ENCODE data around the gene EPB41. TPM values are rescaled to one million over a fixed set of nuclear protein-coding genes. Genes with fewer than 3 reads are reported as not detected.
"Not testable (repeated sequence)": the region's sequence is repeated elsewhere in the genome, so short reads cannot be mapped to it uniquely, and the experiment has no call there.

Gene EPB41
- total RNA-seq, 1 donor from 2014 or later = 37.7 TPM

DNA sequence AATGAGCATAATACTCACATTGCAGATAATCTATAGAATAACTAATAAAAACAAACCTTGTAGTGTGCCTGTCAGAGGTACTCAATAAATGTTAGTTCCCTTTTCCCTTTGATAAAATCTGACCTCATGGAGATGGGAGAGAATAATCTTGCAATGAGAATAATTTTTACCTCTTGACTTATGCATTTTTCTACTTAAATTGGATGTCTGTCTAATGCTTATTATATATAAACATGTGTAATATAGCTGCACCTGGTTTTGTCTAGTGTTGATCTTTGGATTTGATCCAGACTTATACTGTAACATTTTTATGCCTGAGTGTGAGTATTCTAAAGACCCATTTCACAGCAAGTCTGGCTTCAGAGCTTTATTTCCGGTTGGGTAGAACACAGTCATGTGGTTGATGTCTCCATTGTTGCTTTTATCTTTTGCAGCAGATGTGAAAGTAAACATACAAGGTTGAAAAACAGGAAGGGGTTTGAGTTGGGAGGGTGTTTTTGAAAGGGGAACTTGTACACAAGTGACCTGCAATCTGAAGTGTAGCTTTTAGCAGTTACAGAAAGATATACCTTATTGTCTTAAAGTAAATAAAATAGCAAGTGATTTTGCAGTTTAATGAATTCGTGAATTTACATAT, 12.4 kb downstream of the EPB41 start:
- DNase-seq (ENCODE audit: low spot score) = no peak

DNA sequence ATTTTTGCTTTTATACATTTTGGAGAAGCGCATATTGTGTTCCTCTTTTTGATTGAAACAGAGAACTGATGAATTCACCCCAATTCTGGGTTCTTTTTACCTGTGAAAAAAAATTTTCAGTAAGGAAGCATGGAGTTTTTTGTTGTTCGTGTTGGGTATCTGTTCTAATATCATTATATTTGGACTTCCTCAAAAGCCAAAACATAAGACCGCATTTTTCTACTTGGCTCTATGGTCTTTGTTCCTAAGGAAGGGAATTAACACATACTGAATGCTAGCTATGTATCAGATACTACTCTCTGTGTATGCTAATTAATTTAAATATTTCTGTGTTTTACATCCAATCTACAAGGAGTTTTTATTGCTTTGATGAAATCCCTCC, 12.9 kb downstream of the EPB41 start:
- DNase-seq (ENCODE audit: low spot score) = no peak

DNA sequence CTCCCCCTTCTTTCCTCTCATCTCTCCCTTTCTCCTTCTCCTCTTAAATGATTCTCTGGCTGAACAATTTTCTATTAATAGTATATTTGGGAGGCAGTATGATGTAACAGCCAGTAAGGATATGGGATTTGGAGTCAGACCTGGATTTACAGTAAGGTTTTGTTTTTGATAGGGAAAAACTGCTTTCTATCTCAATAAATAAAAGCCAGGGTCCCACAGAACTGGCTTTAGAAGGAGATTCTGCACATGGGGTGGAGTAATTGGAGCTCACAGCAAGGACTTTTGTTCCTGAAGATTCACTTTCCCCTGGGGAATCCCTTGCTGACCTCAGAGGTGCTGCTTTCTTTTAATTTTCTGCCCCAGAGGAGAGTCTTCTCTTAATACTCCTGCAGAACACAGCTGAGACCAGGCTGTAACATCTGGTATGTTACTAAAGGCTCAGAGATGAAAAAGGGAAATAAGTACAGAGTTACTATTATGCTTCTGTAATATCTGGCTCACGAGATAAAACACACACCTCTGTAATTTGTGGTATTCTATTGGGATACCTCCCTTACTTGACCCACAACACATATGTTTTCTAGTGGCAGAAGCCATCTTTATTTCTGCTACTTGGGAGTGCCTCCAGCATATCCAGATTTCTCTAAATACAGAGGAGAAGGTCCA, 13.4 kb downstream of the EPB41 start:
- DNase-seq (ENCODE audit: low spot score) = no peak

DNA sequence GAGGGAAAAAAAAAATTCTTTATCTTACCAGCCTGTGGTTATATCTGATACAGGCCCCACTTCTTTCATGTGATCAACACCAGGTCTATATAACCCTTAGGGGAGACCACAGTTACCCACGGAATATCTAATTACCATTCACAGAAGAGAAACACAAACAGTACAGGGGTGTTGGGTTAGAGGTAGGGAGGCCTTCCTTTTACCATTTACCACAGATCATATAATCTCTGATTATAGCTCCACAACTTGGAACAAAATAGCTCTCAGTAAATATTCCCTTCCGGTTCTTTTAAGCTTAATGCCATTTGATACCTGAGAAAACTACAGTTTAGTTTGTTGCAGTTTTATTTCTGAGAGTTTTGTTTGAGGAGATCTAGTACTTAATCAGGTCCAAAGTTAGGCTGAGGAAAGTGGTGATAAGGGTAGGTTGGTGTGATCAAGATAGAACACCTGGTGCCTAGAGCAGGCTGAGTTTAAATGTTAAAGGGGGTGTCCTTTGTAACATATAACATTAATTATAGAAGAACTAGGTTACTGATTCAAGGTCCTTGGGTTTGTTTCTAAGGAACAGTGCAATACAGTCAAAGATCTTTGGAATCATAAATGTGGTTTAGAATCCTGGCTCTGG, 14.1 kb downstream of the EPB41 start:
- DNase-seq (ENCODE audit: low spot score) = no peak

DNA sequence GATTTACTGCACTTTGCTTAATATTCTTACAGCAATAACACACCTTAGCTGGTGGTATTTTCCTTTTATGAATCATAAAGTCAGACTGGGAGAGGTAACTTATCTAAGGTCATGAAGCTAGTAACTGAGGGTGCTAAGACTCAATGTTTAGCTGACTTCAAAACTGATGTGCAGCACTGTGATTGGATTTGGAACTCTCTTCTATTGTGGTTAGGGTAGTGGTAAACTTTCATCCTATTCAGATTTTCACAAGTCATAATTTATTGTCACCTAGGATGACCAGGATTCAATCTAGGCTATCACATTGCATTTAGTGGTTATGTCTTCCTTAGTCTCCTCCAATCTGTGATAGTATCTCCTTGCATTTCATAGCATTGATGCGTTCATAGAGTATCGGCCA, 18.9 kb downstream of the EPB41 start:
- no peak for DNase-seq (ENCODE audit: low spot score)

DNA sequence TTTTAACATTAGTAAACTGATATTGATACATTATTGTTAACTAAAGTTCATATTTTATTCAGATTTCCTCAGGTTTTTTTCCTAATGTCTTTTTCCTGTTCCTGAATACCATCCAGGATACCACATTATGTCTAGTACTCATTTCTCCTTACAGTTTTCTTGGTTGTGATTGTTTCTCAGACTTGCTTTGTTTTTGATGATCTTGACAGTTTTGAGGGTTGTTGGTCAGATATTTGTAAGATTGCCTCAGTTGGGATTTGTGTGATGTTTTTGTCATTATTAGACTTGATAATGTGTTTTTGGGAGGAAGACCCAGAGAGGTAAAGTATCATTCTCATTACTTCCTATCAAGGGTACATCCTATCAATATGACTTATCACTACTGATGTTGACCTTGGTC, 19.5 kb downstream of the EPB41 start:
- no peak for DNase-seq (ENCODE audit: low spot score)

DNA sequence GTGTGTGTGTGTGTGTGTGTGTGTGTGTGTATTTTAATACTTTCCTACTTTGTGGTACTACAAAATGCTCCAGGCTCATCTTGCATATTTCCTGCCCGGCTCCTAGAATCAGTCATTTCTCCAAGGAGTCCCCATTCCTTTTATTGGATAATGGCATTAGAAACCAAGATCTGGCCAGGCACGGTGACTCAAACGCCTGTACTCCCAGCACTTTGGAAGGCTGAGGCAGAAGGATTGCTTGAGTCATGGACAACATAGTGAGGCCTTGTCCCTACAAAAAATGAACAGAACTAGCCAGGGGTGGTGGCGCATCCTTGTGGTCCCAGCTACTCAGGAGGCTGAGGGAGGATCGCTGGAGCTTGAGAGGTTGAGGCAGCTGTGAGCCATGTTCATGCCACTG, 20.3 kb downstream of the EPB41 start:
- no peak for DNase-seq (ENCODE audit: low spot score)

DNA sequence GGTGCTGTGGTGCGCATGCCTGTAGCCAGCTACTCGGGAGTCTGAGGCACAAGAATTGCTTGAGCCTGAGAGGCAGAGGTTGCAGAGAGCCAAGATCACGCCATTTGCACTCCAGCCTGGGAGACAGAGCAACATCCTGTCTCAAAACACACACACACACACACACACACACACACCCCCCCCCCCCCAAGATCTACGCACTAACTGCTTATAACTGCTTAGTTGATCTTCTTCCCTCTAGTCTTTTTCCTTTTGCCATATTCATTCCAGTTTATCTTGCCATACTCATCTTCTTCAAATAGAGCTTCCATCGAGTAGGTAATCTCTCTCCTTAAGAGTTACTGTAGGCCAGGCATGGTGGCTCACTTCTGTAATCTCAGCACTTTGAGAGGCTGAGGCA, 20.9 kb downstream of the EPB41 start:
- no peak for DNase-seq (ENCODE audit: low spot score)

DNA sequence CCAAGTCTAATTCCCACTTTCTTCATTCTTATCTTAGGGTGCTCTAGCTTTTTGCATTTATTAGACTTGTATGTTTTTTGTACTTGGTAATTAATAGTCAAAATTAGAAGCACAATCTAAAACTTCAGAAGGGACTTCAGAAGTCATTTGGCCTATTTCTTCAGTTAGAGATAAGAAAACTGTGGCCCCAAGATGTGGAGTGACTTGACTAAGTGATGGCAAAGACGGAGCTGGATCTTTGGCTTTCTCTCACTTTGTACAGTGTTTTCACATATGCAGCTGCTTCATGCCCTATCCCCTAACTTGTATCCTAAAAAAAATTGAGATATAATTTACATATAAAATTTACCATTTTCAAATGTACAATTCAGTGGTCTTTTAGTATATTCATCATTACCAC, 21.7 kb downstream of the EPB41 start:
- no peak for DNase-seq (ENCODE audit: low spot score)

DNA sequence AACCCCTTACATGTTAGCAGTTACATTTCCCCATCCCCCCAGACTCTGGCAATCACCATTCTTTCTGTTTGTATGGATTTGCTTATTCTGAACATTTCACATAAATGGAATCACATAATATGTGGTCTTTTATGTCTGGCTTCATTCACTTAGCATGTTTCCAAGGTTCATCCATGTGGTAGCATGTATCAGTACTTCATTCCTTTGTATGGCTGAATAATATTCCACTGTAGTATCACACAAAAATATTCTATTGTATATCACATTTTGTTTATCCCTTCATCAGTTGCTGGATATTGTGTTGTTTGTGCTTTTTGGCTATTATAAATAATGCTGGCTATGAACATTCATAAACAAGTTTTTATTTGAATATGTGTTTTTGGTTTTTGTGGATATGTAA, 22.2 kb downstream of the EPB41 start:
- DNase-seq (ENCODE audit: low spot score) = no peak

DNA sequence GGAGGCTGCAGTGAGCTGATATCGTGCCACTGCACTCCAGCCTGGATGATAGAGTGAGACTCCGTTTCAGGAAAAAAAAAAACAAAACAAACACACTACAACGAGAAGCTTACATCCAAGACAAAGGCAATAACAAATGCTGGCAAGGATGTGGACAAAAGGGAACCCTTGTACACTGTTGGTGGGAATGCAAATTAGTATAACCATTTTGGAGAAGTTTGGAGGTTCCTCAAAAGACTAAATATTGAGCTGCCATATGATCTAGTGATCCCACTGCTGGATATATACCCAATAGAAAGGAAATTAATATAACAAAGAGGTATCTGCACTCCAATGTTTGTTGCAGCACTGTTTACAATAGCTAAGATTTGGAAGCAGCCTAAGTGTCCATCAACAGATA, 29.2 kb downstream of the EPB41 start:
- DNase-seq (ENCODE audit: low spot score) = not testable (repeated sequence)

DNA sequence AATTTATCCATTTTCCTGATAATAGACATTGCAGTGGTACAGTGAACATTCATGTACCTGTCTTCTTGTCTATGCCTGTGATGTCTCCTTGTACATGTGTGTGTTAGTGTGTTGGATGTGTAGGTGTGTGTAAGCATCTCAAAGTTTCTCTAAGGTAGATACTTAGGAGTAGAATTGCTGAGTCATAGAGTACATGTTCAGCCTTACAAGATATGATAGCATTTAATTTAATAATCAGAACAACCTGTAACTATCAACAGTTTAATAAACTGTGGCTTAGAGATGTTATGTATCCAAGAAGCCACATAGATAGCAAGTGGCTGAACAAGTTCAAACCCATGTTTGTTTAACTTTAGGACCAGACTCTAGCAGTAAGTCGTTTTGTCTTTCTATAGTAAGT, 35.6 kb downstream of the EPB41 start:
- no peak for DNase-seq (ENCODE audit: low spot score)

DNA sequence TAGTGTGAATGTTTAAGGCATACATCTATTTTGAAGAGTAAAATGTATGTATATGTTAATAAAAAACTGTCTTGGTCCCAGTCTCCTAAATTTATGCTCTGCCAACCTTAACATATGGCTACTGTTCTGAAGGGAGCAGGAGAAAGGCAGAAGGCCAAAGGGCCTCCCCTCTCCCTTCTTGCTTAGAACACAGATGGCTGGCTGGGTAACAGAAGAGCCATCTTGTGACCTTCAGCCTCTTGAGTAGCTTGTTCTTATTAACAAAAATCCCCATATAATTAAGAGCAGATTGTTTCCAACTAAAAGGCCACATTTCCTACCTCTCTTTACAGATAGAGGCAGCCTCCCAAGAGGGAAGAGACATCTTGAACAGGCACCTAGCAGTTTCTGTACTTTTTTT, 36.1 kb downstream of the EPB41 start:
- no peak for DNase-seq (ENCODE audit: low spot score)

DNA sequence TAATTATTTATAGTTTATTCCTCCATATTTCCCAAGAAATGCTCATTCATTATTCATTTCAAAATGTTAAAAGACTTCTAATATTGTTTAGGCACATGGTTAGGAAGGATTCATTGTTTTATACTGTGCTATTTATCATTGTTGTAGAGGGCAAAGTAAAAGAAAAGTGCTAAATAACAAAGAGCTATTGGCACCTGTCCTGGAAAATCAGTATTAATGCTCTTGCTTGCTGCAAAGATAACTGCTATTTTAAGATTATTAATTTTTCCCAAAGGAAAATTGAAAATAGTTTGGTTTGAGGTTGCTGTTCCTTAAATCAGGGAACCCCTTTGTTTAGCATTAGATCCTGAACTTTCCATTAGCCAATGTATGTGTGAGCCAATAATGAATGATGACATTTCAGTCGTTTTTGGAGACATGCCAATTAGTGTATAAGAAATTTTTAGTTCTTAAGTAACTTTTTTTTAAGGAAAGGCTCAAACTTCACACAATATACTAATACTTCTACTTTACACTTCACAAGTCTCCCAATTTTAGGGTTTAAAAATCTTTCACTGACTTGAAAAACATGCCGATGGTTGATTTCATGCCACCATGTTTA, 39.9 kb downstream of the EPB41 start:
- no peak for DNase-seq (ENCODE audit: low spot score)

DNA sequence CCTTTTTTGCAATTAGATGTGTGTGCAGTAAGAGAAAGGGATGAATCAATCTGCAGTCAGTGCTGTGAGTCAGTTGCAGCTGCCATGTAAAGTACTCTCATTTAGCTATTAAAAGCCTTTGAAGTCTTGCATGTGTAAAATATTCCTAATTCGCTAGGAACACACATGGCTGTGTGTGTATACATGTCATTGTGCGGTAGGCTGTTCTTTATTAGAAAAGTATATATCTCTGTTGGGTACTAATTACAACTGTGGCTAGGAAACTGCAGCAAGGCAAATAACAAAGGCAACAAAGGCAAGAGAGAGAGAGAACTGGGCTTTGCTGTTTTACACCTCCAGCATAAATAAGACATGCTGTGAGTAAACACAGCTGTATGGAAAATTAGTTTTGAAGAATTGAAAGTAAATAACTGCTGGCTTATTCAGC, 41.7 kb downstream of the EPB41 start:
- no peak for DNase-seq (ENCODE audit: low spot score)

DNA sequence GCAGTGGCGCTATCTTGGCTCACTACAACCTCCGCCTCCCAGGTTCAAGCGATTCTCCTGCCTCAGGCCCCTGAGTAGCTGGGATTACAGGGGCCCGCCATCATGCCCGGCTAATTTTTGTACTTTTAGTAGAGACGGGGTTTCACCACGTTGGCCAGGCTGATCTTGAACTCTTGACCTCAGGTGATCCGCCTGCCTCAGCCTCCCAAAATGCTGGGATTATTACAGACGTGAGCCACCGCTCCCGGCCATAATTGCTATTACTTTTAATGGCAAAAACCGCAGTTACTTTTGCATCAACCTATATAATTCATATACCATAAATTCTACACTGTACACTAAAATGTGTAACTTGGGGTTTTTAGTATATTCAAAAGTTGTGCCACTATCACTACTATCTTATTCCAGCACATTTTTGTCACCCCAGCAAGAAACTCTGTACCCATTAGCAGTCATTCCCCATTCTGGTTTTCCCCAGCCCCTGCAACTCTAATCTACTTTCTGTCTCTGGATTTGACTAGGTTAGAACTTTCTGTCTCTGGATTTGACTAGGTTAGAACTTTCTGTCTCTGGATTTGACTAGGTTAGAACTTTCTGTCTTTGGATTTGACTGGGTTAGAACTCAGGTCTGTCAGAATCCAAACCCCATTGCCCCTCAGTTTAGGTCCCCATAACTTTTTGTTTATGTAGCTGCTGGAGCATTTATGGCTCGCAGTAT, 47.9 kb downstream of the EPB41 start:
- not testable (repeated sequence) for DNase-seq (ENCODE audit: low spot score)

DNA sequence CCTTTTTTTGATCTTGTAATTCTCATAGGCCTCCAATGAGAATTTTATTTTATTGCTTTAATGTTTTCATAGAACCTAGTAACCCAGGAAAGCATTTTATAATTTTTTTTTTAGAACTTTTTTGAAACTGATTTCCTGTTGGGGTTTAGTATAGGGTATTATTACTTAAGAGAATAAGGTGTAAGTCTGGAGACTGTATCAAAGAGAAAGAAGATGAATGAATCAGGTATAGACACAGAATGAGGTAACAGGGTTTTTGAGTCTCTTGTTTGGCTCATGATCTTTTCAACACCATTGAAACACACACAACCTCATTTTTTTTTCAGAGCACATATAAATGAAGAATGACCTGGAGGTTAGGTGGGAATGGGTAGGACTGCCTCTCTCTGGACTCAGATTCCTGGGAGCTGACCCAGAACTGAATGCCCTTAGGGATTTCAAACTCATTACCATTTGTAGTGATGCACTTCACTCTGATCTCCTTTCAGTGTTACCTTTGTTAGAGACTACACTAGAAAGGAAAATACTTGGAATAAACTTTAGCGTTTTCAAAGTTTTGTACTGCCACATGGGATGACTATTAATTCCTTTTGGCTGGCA, 51.0 kb downstream of the EPB41 start:
- DNase-seq (ENCODE audit: low spot score) = no peak

DNA sequence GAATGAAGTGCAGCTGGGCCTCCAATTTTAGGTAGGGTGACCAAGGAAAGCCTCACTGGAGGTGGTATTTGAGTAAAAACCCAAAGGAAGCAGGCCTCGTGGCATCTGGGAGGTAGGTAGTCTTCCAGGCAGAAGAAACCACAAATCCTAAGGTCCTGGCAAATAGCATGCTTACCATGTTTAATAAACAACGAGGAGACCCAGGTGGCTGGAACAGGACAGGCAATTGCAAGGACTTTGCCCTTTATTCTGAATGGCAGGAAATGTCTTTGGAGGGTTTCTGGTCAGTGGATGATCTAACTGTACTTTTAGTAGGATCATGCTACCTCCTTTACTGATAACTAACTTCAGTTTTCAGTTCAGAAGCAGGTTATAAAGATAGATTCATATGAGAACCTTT, 52.2 kb downstream of the EPB41 start:
- DNase-seq (ENCODE audit: low spot score) = no peak

DNA sequence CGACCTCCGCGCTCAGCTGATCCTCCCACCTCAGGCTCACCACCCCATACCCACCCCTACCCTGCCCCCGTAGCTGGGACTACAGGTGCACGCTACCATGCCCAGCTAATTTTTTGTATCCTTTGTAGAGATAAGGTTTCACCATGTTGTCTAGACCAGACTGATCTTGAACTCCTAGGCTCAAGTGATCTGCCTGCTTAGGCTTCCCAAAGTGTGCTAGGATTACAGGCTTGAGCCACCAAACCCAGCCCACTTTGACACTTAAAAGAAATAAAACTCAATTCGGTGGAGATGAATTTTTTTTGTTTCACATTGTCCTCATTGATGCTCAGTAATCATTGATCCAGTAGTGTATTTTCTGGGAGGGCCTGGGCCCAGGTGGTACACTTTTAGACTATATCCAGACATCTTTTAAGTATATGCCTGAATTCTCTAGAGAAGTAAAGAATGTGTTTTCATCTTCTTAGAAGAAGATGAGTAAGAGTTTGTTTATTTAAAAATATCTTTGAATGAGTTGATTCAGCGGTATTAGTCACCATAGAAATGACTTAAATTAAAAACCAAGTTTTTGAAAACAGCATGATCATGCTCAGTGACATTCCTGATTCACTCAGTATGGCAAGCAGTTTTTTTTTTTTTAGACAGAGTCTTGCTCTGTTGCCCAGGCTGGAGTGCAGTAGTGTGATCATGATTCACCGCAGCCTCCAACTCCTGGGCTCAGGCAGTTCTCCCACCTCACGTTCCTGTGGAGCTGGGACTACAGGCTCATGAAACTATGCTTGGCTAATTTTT, 57.8 kb downstream of the EPB41 start:
- DNase-seq (ENCODE audit: low spot score) = no peak

DNA sequence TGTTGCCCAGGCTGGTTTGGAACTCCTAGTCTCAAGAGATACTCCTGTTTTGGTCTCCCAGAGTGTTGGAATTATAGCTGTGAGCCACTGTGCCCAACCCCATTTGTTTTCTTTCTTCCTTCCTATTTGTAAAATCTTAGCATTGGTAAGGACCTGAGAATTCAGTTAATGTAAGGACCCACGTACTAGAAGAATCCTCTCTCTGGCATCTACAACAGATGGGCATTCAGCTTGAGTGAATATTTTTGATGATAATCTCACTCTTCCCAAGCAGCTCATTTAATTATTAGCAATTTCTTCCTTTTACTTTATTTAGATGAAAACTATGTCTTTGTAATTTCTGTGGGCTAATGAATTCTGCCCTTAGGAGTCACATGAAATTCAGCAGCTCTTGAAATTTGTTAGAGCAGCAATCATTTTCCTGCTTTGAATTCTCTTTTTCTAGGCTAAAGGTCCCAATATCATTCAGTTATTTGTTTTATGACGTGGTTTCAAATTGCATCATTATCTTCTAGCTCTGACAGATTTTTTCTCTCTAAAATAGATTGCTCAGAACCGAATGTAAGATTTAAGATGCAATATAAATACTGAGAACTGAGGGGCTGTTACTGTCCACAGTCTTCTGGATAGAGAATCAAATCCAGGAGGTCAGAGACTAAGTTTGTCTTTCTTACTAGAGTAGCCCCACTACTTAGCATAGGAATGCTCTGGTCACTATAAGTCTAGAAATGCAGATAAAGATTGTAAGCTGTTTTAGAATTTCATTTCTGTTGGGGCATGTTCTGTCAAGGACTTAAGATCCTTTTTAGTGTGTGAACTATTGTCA, 59.4 kb downstream of the EPB41 start:
- no peak for DNase-seq (ENCODE audit: low spot score)

All from mesenteric fat pad (tissue), 1 donor.